ENCODE measurements around the gene PRXL2A.
"Not testable (repeated sequence)": the region's sequence is repeated elsewhere in the genome, so short reads cannot be mapped to it uniquely, and the experiment has no call there.

The PRXL2A gene

DNA sequence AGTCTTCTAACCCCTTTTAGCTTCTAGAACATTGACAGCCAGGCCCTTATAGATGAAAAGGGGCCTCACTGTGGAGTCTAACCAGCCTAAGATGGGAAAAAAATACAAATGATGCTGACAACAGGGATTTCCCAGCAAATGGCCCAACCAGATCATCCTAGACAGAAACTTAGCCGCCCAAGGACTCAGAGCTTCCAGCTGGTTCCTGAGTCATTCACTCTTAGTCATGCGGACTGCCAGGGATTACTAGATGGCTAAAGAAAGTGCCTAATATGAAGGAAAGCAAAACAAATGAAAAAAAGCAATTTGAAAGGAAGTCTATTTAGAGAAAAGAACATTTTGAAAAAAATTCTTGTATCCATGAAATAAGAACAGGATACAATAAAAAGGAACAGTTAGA, 69.5 kb downstream of the PRXL2A start:
- DNase-seq (ENCODE audit: low spot score), result no peak

GRCh38 chr10:80480373-80480772, 72.0 kb downstream of the PRXL2A start:
- not testable (repeated sequence) for DNase-seq (ENCODE audit: low spot score)

DNA sequence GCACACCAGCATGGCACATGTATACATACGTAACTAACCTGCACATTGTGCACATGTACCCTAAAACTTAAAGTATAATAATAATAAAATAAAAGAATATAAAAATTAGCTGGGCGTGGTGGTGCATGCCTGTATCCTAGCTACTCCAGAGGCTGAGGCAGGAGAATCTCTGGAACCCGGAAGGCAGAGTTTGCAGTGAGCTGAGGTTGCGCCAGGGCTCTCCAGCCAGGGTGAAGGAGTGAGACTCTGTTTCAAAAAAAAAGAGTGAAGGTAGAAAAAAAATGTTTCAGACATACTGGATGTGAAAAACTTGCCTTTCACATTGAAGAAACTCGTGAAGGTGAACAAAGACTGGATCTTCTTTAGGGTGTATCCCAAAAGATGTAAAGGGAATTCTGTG, 72.5 kb downstream of the PRXL2A start:
- no peak for DNase-seq (ENCODE audit: low spot score)

DNA sequence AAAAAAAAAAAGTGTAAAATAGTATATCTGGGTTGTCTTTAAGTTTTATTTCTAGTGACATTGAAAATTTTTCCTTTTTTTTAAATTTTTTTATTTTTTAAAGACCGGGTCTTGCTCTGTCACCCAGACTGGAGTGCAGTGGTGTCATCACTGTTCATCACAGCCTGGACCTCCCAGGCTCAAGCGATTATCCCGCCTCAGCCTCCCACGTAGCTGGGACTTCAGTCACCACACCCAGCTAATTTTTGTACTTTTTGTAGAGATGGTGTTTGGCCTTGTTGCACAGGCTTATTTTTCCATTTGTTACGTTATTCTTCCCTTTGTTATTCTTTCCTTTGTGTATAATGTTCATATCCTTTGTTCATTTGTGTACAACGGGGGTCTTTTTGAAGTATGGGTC, 75.9 kb downstream of the PRXL2A start:
- no peak for DNase-seq (ENCODE audit: low spot score)

DNA sequence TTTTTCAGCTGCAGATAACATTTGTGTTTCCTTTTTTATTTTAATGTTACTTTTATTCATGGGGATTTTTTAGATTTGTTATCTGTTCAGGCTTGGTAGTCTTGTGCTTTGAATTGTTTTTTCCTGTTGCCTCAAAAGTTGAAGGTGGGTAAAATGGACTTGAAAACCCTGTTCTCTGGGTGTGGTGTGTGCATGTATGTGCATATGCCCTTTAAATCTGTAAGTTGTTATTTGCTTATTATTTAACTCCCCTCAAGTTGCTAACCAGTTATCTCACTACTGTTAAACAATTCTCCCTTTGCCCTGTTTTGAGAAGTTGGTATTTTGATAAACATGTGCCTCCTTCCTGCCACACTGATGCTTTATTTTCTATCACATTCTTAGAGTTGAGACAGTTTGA, 76.3 kb downstream of the PRXL2A start:
- DNase-seq (ENCODE audit: low spot score), result no peak

DNA sequence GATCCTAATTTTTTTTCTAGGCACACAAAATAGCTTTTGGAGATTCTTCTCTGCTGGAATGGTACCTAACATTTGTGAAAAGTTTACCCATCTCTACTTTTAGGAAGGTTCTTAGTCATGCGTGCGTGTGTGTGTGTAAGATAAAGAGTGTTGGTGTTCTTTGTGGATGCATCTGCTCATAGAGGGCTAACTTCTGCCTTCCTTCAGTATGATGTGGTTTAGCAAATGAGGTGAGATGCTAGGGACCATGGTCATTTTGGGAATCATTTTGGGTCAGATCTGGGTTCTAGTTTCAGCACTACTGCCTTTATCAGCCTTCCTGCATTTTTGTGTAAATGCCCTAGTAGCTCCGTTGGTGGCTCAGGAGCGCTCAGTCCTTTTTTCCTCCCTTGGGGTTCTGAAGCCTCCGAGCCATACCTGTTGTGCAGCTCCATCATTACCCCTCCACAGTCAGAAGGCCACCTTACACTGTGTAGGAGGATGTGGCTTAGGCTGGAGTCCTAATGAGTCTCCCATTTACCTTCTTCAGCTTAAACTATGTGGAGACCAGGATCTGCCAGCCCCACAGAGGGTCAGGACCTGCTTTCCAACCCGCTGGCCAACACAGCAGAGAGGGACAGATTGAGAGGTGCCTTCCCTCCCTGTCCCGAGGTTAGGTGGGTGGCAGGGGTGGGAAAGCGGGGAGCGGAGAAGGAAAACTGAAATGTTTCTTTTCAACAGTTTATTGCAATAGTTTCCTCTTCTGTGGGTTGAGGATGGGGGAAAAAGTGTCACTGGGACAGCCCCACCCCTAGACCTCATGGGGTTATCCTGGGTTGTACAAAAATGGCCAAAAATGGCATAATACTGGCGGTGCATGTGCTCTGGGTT, 77.0 kb downstream of the PRXL2A start:
- no peak for DNase-seq (ENCODE audit: low spot score)

- DNase-seq (ENCODE audit: low spot score), result no peak
Measured at GRCh38 chr10:80485946-80486764, 77.8 kb downstream of the PRXL2A start.

Data from LoVo (cell line).